CD14-positive monocyte (primary cell): Measurements from ENCODE around the gene CNTNAP2. TPM values are rescaled to one million over a fixed set of nuclear protein-coding genes. Genes with fewer than 3 reads are reported as not detected.

Experiments used
- DNase-seq, 3 donors: peaks; one replicate each; pipeline ENCODE4 v3.0.0-alpha.2; 2011 to 2022
- H2AFZ ChIP-seq: 2 replicates; pipeline ENCODE4 v1.6.0; 2012; ENCODE audit warnings: mild to moderate bottlenecking, low read depth, low read length, inconsistent platforms; ENCODE audit not compliant: insufficient read depth, poor library complexity, severe bottlenecking
- H3K27ac ChIP-seq, 2 donors: 1 replicate in 1 of 2; 2 replicates in 1 of 2; pipeline ENCODE4 v1.5.1; 2012 to 2013; ENCODE audit warnings: low read length in 2 of 2, control low read depth in 1 of 2, inconsistent platforms in 1 of 2, low read depth in 1 of 2, mild to moderate bottlenecking in 1 of 2
- H3K27me3 ChIP-seq, 2 donors: one replicate each; pipeline versions ENCODE4 v1.6.0 to v1.6.1; 2011 to 2013; ENCODE audit warnings: low read length in 2 of 2; ENCODE audit not compliant: control insufficient read depth in 2 of 2, insufficient read depth in 2 of 2
- H3K36me3 ChIP-seq, 2 donors: replicated peaks in 1 of 2; 1 replicate in 1 of 2; 2 replicates in 1 of 2; pipeline versions ENCODE4 v1.5.1 to v1.6.1; 2012 to 2013; ENCODE audit warnings: low read length in 2 of 2, control low read depth in 1 of 2, inconsistent platforms in 1 of 2, mild to moderate bottlenecking in 1 of 2; ENCODE audit not compliant: insufficient read depth in 2 of 2, control insufficient read depth in 1 of 2
- H3K4me1 ChIP-seq, 2 donors: 1 replicate in 1 of 2; 2 replicates in 1 of 2; pipeline versions ENCODE4 v1.5.1 to v1.6.1; 2012 to 2013; ENCODE audit warnings: low read length in 2 of 2, control low read depth in 1 of 2, inconsistent platforms in 1 of 2, mild to moderate bottlenecking in 1 of 2, moderate library complexity in 1 of 2; ENCODE audit not compliant: insufficient read depth in 2 of 2, control insufficient read depth in 1 of 2
- H3K4me2 ChIP-seq: replicated peaks from 2 replicates; pipeline ENCODE3; 2012; ENCODE audit warnings: low read length, moderate library complexity, mild to moderate bottlenecking; ENCODE audit not compliant: poor library complexity, severe bottlenecking; ENCODE audit errors: extremely low read depth
- H3K4me3 ChIP-seq, 3 experiments: fragments of 200-600 bp in 1 of 3; sonication (generic) in 1 of 3; replicated peaks in 1 of 3; 1 replicate in 2 of 3; 2 replicates in 1 of 3; pipeline ENCODE4 v1.5.1; 2011 to 2013; ENCODE audit warnings: low read length in 3 of 3, mild to moderate bottlenecking in 3 of 3, control low read depth in 2 of 3, low read depth in 2 of 3, inconsistent platforms in 1 of 3, moderate library complexity in 1 of 3
- H3K79me2 ChIP-seq: 2 replicates; pipeline ENCODE4 v1.6.0; 2012; ENCODE audit warnings: mild to moderate bottlenecking, control low read depth, inconsistent platforms, low read length, moderate library complexity; ENCODE audit not compliant: insufficient read depth
- H3K9ac ChIP-seq: 2 replicates; pipeline ENCODE4 v1.6.0; 2017; ENCODE audit warnings: low read length, mild to moderate bottlenecking; ENCODE audit not compliant: insufficient read depth, poor library complexity, severe bottlenecking
- H3K9me3 ChIP-seq, 2 donors: replicated peaks in 1 of 2; 1 replicate in 1 of 2; 2 replicates in 1 of 2; pipeline versions ENCODE4 v1.5.1 to v1.6.1; 2012 to 2013; ENCODE audit warnings: low read length in 2 of 2, control low read depth in 1 of 2; ENCODE audit not compliant: control insufficient read depth in 1 of 2, insufficient read depth in 1 of 2
- H4K20me1 ChIP-seq: 2 replicates; pipeline ENCODE4 v1.6.0; 2012; ENCODE audit warnings: mild to moderate bottlenecking, low read length, control low read depth, moderate library complexity; ENCODE audit not compliant: insufficient read depth
- H3K27ac Mint-ChIP-seq, 7 donors: one replicate each; pipeline ENCODE4 v1.8.0; 2020; ENCODE audit warnings: mild to moderate bottlenecking in 7 of 7, mixed read lengths in 7 of 7, moderate library complexity in 6 of 7, inconsistent platforms in 2 of 7
- H3K27me3 Mint-ChIP-seq, 3 donors: one replicate each; pipeline ENCODE4 v1.8.0; 2021 to 2022; ENCODE audit warnings: low read depth in 3 of 3, mild to moderate bottlenecking in 3 of 3, mixed read lengths in 3 of 3, moderate library complexity in 3 of 3, inconsistent platforms in 1 of 3
- H3K36me3 Mint-ChIP-seq, 2 donors: one replicate each; pipeline ENCODE4 v1.8.0; 2020; ENCODE audit warnings: mixed read lengths in 2 of 2, inconsistent platforms in 1 of 2, mild to moderate bottlenecking in 1 of 2
- H3K4me1 Mint-ChIP-seq: one replicate; pipeline ENCODE4 v1.8.0; 2020; ENCODE audit warnings: mild to moderate bottlenecking, mixed read lengths
- H3K4me3 Mint-ChIP-seq, 2 donors: one replicate each; pipeline ENCODE4 v1.8.0; 2020; ENCODE audit warnings: mild to moderate bottlenecking in 2 of 2, mixed read lengths in 2 of 2, moderate library complexity in 1 of 2
- H3K9me3 Mint-ChIP-seq, 7 donors: one replicate each; pipeline ENCODE4 v1.8.0; 2020 to 2022; ENCODE audit warnings: mixed read lengths in 7 of 7, mild to moderate bottlenecking in 6 of 7, moderate library complexity in 6 of 7, inconsistent platforms in 2 of 7
- CTCF ChIP-seq: fragments of 200-600 bp; IDR thresholded peaks from one replicate; pipeline ENCODE4 v1.8.0; 2022; ENCODE audit warnings: antibody characterized with exemption, mild to moderate bottlenecking
- WGBS: methylation state at CpG from one replicate; pipeline ENCODE4 v1.1.5; 2013; ENCODE audit warnings: missing lambda C conversion rate; ENCODE audit not compliant: insufficient coverage; 5-methylcytosine and 5-hydroxymethylcytosine counted together
- intact Hi-C, 2 donors: fragments of 100-400 bp; cut with micrococcal nuclease; formaldehyde crosslinking; loops; one replicate each; pipeline versions ENCODE4 v1.15.0 to v1.15.1; 2023
- polyA plus RNA-seq, 3 donors: library from polyadenylated mRNA; depleted of rRNA in 1 of 3; unstranded in 2 of 3; stranded (reverse) in 1 of 3; fragments of 300-500 nt in 2 of 3; fragments of >200 nt in 1 of 3; fragmentation: Illumina TruSeq in 2 of 3; gene quantifications; 1 replicate in 2 of 3; 2 replicates in 1 of 3; pipeline ENCODE4 v1.2.3, GENCODE V29; 2012 to 2021

CNTNAP2 gene
- polyA plus RNA-seq, 3 donors, result 0.01 TPM; not detected in 2

DNA sequence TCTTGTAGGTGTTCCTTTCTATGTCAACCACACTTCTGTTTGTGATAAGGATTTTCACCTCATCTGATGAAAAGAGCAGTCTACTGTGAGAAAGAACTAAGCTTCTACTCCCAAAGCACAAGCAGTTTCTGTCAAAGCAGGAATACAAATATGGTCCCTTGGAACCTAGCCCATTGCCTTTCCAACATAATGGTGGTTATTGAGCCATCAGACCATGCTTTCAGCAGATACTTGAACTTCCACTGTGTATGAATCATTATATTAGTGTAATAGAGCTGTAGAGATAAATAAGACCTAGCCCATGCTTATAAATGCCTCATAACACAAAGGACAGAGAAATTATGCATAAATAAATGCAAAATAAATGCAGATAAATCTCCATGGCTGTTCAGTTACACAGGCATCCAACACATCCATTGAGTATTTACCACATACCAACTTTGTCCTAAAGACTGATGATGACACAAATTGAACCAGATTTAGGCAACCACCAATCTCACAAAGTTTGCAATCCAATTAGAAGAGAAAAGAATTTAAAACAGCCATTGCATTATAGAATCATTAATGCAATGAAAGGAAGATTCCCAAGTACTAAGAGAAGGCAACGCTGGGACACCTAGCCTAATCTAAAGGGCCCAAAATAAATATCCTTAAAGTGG lies 1744.6 kb downstream of the CNTNAP2 start:
- no peak for TF ChIP-seq CTCF
- no CpG with 5 or more reads among the region's 1 CpG for WGBS
- H3K4me3 ChIP-seq, result no peak overlapping the region
- H3K4me2 ChIP-seq, result no peak overlapping the region
- Mint-ChIP-seq H3K36me3 (no peaks in the 10 kb centered on the region), H3K9me3 (peaks cover 12 to 27% (median 20%) of the 10 kb centered on the region in 7 donors), H3K27me3 (no peaks in the 10 kb centered on the region), H3K4me3 (no peak overlapping the region), H3K27ac (no peak overlapping the region), H3K4me1 (no peaks in the 10 kb centered on the region)
- H3K9me3 ChIP-seq, result peaks cover 0 to under 1% of the 10 kb centered on the region in 2 donors
- intact Hi-C loops, result no loop called here
- H3K27ac ChIP-seq, result no peak overlapping the region
- no peak overlapping the region for H3K9ac ChIP-seq
- H3K79me2 ChIP-seq, result no peaks in the 10 kb centered on the region
- no peaks in the 10 kb centered on the region for H3K36me3 ChIP-seq
- no peaks in the 10 kb centered on the region for H3K4me1 ChIP-seq
- H3K27me3 ChIP-seq, result no peaks in the 10 kb centered on the region
- H4K20me1 ChIP-seq, result no peaks in the 10 kb centered on the region
- H2AFZ ChIP-seq, result no peak overlapping the region
- no peak for DNase-seq

DNA sequence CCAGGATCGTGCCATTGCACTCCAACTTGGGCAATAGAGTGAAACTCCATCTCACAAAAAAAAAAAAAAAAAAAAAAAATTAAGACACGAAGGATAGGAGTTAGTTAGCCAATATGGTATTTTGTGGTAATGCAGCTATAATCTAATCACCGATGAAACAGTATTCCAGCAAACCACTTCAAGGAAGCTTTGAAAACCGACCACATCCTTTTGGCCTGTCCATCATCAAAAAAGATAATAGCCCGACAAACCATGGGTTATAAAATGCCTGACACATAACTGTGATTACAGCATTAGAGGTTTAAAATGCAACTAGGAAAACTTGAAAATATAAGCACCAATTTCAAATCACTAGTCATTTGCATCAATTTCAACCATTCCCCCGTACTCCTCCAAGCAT lies 1745.3 kb downstream of the CNTNAP2 start:
- intact Hi-C loops, result no loop called here
- Histone ChIP-seq H3K36me3 (no peaks in the 10 kb centered on the region), H3K27ac (no peak overlapping the region), H4K20me1 (no peaks in the 10 kb centered on the region), H3K4me3 (no peak overlapping the region), H3K9me3 (no peaks in the 10 kb centered on the region), H3K9ac (no peak overlapping the region), H2AFZ (no peak overlapping the region), H3K79me2 (no peaks in the 10 kb centered on the region), H3K27me3 (no peaks in the 10 kb centered on the region), H3K4me1 (no peaks in the 10 kb centered on the region), H3K4me2 (no peak overlapping the region)
- H3K9me3 Mint-ChIP-seq, result peaks cover 16 to 32% (median 25%) of the 10 kb centered on the region in 7 donors
- H3K27me3 Mint-ChIP-seq, result no peaks in the 10 kb centered on the region
- WGBS, result 89% methylated on average over 1 of the region's 6 CpGs
- H3K4me3 Mint-ChIP-seq, result no peak overlapping the region
- no peaks in the 10 kb centered on the region for H3K36me3 Mint-ChIP-seq
- no peak for TF ChIP-seq CTCF
- H3K4me1 Mint-ChIP-seq, result no peaks in the 10 kb centered on the region
- no peak for DNase-seq
- no peak overlapping the region for H3K27ac Mint-ChIP-seq
